CD4-positive, alpha-beta T cell treated with Interleukin-1 beta for 1 hour (primary cell): ENCODE measurements around the gene CD47.

Source experiments
- DNase-seq, 2 donors: peaks; one replicate each; pipeline ENCODE4 v3.0.0-alpha.2; 2020 to 2022

The CD47 gene

GRCh38 chr3:108114423-108115065, 23.7 kb upstream of the CD47 start:
- DNase-seq = no peak

- no peak for DNase-seq
Observed at GRCh38 chr3:108113975-108114374, 23.1 kb upstream of the CD47 start.

GRCh38 chr3:108110934-108111333, 20.1 kb upstream of the CD47 start:
- no peak for DNase-seq

- DNase-seq = no peak
Observed at GRCh38 chr3:108108416-108108815, 17.6 kb upstream of the CD47 start.

- no peak for DNase-seq
Observed at GRCh38 chr3:108106449-108106848, 15.6 kb upstream of the CD47 start.

GRCh38 chr3:108106031-108106430, 15.2 kb upstream of the CD47 start:
- no peak for DNase-seq

GRCh38 chr3:108103886-108104797, 13.3 kb upstream of the CD47 start:
- DNase-seq = no peak

- no peak for DNase-seq
Observed at GRCh38 chr3:108103040-108103751, 12.4 kb upstream of the CD47 start.

- DNase-seq = no peak
Observed at GRCh38 chr3:108102420-108103039, 11.7 kb upstream of the CD47 start.

- peak; percentile 47 to 51 for DNase-seq
Observed at GRCh38 chr3:108100906-108101660, 10.3 kb upstream of the CD47 start.

- DNase-seq = peak in 1 of 2 donors; percentile 36
Observed at GRCh38 chr3:108099679-108100428, 9.0 kb upstream of the CD47 start.

GRCh38 chr3:108099244-108099643, 8.4 kb upstream of the CD47 start:
- DNase-seq = no peak

GRCh38 chr3:108098003-108098370, 7.2 kb upstream of the CD47 start:
- DNase-seq = no peak

GRCh38 chr3:108097322-108098002, 6.6 kb upstream of the CD47 start:
- DNase-seq = no peak

- DNase-seq = no peak
Observed at GRCh38 chr3:108096532-108097321, 5.9 kb upstream of the CD47 start.

- DNase-seq = no peak
Observed at GRCh38 chr3:108093616-108094015, 2.8 kb upstream of the CD47 start.

GRCh38 chr3:108093021-108093420, 2.2 kb upstream of the CD47 start:
- no peak for DNase-seq

GRCh38 chr3:108092501-108092900, 1.7 kb upstream of the CD47 start:
- DNase-seq = no peak

- DNase-seq = peak; percentile 45 to 47
Observed at GRCh38 chr3:108091498-108092250, 843 bp upstream of the CD47 start.
